NCI-H2107 treated with DMSO at 0.1 percent for 48 hours (cell line): ENCODE measurements around the gene MAD1L1.
"Not testable (repeated sequence)": the region's sequence is repeated elsewhere in the genome, so short reads cannot be mapped to it uniquely, and the experiment has no call there.

Experiments used
- DNase-seq: peaks from one replicate; lab custom pipeline; 2025; ENCODE audit not compliant: unreplicated experiment; lab: John Stamatoyannopoulos, UW

The MAD1L1 gene

GRCh38 chr7:2049111-2049781 lies 183.5 kb downstream of the MAD1L1 start:
- DNase-seq: no peak

- DNase-seq: no peak
These were observed 184.2 kb downstream of the MAD1L1 start for GRCh38 chr7:2048531-2048930.

DNA sequence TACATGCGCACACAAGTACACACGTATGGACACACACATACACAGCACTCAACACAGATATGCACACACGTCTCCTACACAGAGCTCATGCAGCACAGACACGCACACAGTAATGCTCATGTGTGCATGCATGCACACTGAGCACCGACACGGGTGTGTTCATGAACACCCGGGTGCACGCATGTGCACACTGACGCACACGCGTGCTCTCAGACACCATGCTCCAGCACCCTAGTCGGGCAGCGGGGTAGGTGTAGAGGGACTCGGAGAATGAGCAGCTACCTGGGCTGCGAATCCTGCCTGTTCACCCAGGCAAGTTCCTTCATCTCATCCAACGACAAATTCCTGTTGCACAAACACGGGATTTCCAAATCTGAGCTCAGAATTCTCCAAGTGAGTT lies 184.7 kb downstream of the MAD1L1 start:
- no peak for DNase-seq

DNA sequence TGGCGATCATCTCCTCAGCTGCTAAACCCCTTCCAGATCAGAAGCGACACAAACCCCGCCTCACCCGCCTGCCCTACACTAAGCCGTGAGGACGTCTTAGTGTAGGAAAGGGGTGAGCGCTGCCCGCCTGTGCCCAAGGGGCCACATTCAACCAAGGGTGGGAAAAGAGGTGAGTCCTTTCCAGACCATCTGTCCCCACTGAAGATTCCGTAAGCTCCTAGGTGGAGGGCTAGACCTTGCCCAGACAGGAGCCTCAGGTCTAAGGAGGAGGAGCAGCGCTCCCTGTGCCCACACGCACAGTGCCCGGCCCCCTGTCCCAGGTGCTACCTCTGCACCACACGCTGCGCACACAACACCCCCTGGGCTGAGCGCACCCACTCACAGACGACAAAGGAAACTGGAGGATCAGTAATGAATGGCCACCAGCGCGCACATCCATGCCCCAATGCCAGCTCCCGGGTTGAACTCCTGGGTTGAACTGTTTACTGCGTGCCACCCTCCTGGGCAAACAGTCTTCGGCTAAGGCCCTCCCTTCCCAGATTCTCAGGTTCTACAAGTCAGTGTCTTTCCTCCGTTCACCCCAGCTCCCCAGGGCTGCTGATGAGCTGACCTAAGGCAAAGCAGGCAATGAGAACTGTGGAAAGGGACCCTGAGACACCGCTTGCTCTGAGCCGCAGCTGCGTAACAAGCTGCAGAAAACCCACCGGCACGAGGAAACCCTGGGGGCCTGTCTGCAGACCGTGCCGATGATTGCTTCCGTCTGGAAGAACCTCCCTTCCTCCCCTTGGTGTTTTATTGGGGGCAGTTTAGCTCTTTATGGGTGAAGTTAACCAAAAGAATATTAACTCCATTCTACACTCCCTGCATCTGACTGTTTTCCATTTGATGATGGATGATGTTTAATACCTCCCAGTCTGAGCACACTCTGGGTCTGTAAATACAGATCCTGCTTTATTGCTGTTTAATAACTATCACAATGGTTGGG lies 185.9 kb downstream of the MAD1L1 start:
- no peak for DNase-seq

GRCh38 chr7:2045559-2046405 lies 187.0 kb downstream of the MAD1L1 start:
- no peak for DNase-seq

- DNase-seq: no peak
These were observed 187.8 kb downstream of the MAD1L1 start for GRCh38 chr7:2044883-2045471.

GRCh38 chr7:2044311-2044882 lies 188.3 kb downstream of the MAD1L1 start:
- DNase-seq: no peak

DNA sequence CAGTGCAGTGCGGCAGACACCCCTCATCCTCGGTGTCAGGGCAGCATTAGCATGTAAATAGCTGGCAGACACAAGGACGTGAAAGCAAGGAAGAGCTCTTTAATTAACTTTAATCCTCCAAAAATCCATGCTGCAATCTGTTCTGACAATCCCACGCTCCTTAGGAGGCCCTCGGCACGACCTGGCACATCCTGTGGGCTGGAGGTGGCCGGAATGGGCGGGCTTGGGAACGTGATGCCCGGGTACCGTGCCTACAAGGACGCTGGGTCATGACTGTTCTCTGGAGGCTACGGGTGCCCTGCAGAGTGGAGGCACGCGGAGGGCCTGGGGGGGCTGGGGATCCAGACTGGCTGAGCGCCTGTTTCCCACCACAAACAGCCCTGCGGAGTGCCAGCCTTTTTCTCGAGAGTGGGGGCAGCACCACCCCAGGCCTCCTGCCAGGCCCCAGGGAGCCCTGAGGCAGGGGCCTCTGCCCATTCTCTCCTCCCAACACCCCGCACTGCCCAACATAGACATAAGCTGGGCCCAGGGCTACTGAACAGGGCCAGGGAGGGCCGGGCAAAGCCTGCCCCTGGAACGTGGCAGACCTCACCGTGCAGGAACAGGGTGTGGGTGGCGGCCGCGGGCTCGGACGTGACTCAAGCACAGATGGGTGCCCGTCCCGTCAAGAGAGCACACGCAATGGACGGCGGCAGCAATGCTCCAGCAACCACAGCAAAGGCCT lies 189.3 kb downstream of the MAD1L1 start:
- DNase-seq: no peak

- no peak for DNase-seq
These were observed 190.1 kb downstream of the MAD1L1 start for GRCh38 chr7:2042650-2043049.

DNA sequence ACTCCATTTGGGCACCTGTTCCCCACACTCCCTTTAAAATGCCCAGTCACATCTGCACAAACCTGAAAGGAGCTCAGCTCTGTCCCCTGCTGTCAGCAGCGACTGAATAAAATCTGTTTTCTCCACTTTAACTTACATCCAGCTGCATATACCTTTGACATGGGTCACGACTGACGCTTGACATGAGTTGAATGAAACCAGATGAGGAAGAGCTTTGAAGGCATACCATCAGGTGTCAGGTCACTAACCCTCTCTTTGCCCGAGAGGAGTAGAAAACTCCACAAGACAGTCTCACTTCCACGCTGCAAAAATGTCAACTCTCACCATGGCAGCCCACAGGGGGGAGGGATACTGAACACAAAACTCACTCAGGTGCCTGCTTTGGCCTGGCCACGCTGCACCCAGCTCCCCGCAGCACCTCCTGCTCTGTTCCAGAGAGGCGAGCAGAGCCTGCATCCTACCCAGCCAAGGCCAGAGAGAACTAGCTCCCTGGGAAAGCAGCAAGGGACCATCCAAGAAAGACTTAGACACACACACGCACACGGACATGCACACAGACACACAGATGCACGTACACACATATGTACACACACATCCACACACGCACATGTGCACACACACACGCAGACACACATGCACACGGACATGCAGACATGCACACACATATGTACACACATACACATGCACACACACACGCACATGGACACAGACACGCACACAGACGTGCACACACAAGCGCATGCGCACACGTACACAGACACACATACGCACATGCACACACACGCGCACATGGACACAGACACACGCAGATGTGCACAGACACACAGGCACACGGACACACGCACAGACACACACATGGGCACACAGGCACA lies 191.0 kb downstream of the MAD1L1 start:
- no peak for DNase-seq

GRCh38 chr7:2040893-2041270 lies 191.9 kb downstream of the MAD1L1 start:
- DNase-seq: peak; percentile 24

DNA sequence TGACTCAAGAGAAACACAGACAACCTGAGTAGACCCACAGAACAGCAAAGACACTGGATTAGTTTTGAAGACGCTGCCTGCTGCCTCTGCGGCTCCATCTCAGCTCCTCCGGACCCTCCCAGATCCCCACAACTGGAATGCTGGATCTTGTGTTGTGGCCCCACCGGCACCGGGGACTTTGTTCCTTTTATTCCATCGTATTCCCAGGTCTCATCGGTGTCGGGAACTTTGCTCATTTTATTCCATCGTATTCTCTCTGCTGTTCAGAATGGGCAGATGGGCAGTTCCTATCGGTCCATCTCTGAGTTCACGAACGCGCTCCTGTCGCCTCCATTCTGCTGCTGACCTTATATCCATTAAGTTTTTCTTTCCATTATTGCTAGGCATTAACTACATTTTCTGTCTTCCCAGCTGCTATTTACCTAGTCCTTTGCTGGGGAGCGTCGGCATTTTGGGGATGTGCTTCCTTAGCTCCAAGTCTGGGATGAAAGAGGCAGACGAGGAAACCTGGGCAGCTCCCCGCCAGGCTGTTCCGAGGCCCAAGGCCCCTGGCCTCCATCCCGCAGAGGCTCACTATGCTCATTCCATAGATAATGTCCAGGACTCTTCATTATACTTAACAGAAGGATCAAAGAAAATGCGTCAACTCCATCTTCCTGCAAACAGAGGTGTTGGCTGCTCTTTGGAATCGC lies 192.4 kb downstream of the MAD1L1 start:
- DNase-seq: no peak

DNA sequence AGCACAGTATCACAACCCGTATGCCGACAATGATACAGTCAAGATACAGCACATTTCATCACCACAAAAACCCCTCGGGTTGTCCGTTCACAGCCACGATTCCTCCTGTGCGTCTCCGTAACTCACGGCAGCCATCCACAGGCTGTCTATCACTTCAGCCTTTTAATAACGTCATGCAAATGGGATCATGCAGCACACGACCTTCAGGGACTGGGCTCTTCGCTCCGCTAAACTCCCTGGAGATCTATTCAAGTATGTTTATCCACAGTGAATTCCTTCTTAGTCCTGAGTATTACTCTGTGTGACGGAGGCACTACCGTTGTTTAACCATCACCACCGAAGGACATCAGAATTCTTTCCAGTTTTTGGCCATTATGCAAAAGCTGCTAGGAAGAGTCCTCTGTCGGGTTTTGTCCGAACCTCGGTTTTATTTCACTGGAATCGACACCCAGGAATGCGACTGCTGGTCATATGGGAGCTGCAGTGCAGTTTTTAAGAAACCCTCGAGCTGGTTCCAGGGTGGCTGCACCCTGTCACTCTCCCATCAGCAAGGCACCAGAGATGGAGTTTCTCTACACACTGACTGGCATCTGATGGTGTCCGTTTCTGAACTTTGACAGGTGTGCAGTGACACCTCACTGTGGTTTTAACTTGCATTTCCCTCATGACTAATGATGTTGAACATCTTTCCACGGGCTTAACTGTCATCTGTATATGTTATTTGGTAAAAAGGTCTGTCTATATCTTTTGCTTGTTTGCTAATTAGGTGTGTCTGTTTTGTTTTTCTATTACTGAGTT lies 193.6 kb downstream of the MAD1L1 start:
- DNase-seq: no peak

GRCh38 chr7:2037808-2038522 lies 194.8 kb downstream of the MAD1L1 start:
- DNase-seq: no peak

GRCh38 chr7:2037301-2037807 lies 195.4 kb downstream of the MAD1L1 start:
- no peak for DNase-seq

DNA sequence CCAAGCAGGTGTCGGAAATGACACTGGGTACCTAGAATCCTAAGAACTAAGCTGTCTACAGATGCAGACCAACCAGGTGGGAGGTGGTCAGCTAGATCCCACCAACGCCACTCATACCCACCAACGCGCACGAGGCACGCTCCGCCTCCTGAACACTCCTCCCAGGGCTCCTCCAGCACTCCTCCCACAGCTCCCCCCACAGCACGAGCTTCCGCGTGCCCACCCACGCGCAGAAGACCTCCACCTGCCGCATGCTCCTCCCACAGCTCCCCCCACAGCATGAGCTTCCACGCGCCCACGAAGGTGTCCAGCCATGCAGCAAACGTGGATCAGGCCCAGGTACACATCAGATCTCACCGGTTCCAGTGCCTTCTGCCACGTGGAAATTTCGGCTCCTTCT lies 196.0 kb downstream of the MAD1L1 start:
- no peak for DNase-seq

- DNase-seq: not testable (repeated sequence)
These were observed 196.5 kb downstream of the MAD1L1 start for GRCh38 chr7:2036201-2036600.
